Heart left ventricle (tissue), 13 donors: ENCODE results near the gene C1orf167.

Source experiments
- POLR2A ChIP-seq, 2 donors: fragments of 450-650 bp; IDR thresholded peaks; one replicate each; pipeline ENCODE4 v1.6.1; 2017; ENCODE audit warnings: antibody characterized with exemption in 2 of 2, mild to moderate bottlenecking in 2 of 2, moderate library complexity in 2 of 2
- TF ChIP-seq, protein P1 (sequence below), 12 donors: fragments of 200-600 bp; sonication (generic) in 4 of 12; IDR thresholded peaks; one replicate each; pipeline versions ENCODE4 v1.5.0 to v1.8.0; 2018 to 2022; ENCODE audit warnings: antibody characterized with exemption in 12 of 12, mild to moderate bottlenecking in 5 of 12
- donor health status: ischemic (EF 13 %, LVEDD 7.1; RV severe dilation, severe dysfunction).
- donor health status: DM: no; HTN: yes; CAD: no.
- donor health status: DM: no; HTN: no; CAD: no.
- donor health status: ischemic (EF 25% LVEDD 6.9; RV normal size, moderate dysfunction).
- donor health status: ischemic (EF 25% LVEDD 5.7; RV mildly dilated, moderate dysfunction).
- donor health status: ischemic (EF 35%, LVEDD 5.7; RV mildly dilated, moderate dysfunction).
- donor health status: nonischemic (EF 11% LVEDD 7.7; RV severe dilation, severe dysfunction).
- donor health status: DM: yes; HTN: yes; CAD: no.
- donor health status: PGD.
- donor health status: ischemic (EF 29% LVEDD 5.4; RV normal size, mild dysfunction).
- donor health status: nonischemic (EF 23%, LVEDD 6.1; RV moderate dilation, normal function).

DNA sequence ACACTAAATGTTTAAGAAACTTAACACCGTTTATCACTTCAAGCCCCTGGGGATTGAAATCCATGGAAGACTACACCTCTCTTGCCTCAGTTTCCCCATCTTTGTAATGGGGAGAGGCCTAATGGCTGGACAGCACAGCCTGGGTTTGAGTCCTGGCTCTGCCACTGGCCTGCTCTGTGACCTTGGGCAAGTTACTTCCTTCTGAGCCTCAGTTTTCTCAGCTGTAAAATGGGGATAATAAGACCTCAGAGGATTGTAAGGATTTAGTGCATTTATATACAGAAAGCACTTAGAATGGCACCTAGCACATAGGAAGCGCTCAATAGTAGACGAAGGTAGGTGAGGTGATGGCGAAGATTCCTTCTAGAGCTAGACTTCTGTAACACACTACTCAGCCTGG, 20.5 kb upstream of the C1orf167 start:
- TF ChIP-seq, protein P1, sequence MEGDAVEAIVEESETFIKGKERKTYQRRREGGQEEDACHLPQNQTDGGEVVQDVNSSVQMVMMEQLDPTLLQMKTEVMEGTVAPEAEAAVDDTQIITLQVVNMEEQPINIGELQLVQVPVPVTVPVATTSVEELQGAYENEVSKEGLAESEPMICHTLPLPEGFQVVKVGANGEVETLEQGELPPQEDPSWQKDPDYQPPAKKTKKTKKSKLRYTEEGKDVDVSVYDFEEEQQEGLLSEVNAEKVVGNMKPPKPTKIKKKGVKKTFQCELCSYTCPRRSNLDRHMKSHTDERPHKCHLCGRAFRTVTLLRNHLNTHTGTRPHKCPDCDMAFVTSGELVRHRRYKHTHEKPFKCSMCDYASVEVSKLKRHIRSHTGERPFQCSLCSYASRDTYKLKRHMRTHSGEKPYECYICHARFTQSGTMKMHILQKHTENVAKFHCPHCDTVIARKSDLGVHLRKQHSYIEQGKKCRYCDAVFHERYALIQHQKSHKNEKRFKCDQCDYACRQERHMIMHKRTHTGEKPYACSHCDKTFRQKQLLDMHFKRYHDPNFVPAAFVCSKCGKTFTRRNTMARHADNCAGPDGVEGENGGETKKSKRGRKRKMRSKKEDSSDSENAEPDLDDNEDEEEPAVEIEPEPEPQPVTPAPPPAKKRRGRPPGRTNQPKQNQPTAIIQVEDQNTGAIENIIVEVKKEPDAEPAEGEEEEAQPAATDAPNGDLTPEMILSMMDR (IDR thresholded peaks at IDR 0.05): no peak
- TF ChIP-seq POLR2A (IDR thresholded peaks at IDR 0.05): no peak
